Activated CD8-positive, alpha-beta memory T cell treated with anti-CD3 and anti-CD28 coated beads, Interleukin-2, amount 50 U/mL, for 48 hours (primary cell): ENCODE results near the gene SHROOM3.

Source experiments
- DNase-seq: peaks from one replicate; pipeline ENCODE4 v3.0.0-alpha.2; 2020

The SHROOM3 gene

GRCh38 chr4:76674983-76675382 is 240.0 kb downstream of the SHROOM3 start:
- no peak for DNase-seq

- DNase-seq: no peak
Measured at GRCh38 chr4:76677571-76678326, 242.7 kb downstream of the SHROOM3 start.

GRCh38 chr4:76679691-76680090 is 244.7 kb downstream of the SHROOM3 start:
- no peak for DNase-seq

GRCh38 chr4:76680952-76681351 is 245.9 kb downstream of the SHROOM3 start:
- DNase-seq: no peak

- no peak for DNase-seq
Measured at GRCh38 chr4:76681996-76682395, 247.0 kb downstream of the SHROOM3 start.

- DNase-seq: no peak
Measured at GRCh38 chr4:76683144-76683543, 248.1 kb downstream of the SHROOM3 start.

- no peak for DNase-seq
Measured at GRCh38 chr4:76687746-76688448, 252.9 kb downstream of the SHROOM3 start.

GRCh38 chr4:76688619-76689144 is 253.7 kb downstream of the SHROOM3 start:
- no peak for DNase-seq

GRCh38 chr4:76689145-76689817 is 254.3 kb downstream of the SHROOM3 start:
- DNase-seq: peak; percentile 60

- no peak for DNase-seq
Measured at GRCh38 chr4:76690011-76690905, 255.2 kb downstream of the SHROOM3 start.

GRCh38 chr4:76690906-76691275 is 255.9 kb downstream of the SHROOM3 start:
- no peak for DNase-seq

GRCh38 chr4:76691807-76692582 is 257.0 kb downstream of the SHROOM3 start:
- DNase-seq: no peak

GRCh38 chr4:76692761-76693160 is 257.7 kb downstream of the SHROOM3 start:
- no peak for DNase-seq

- DNase-seq: no peak
Measured at GRCh38 chr4:76694056-76694455, 259.0 kb downstream of the SHROOM3 start.

- no peak for DNase-seq
Measured at GRCh38 chr4:76696109-76696508, 261.1 kb downstream of the SHROOM3 start.

- no peak for DNase-seq
Measured at GRCh38 chr4:76697129-76697803, 262.2 kb downstream of the SHROOM3 start.

- no peak for DNase-seq
Measured at GRCh38 chr4:76698141-76698540, 263.1 kb downstream of the SHROOM3 start.

GRCh38 chr4:76699751-76700310 is 264.8 kb downstream of the SHROOM3 start:
- no peak for DNase-seq

GRCh38 chr4:76702440-76703122 is 267.6 kb downstream of the SHROOM3 start:
- no peak for DNase-seq

- no peak for DNase-seq
Measured at GRCh38 chr4:76703123-76703490, 268.1 kb downstream of the SHROOM3 start.
